Motor neuron (in vitro differentiated cells): Measurements from ENCODE around the gene DSTN. TPM values are rescaled to one million over a fixed set of nuclear protein-coding genes. Genes with fewer than 3 reads are reported as not detected.
A peak's percentile ranks its signal among the peaks of the same experiment; 100 is the strongest.

ENCODE experiments used
- ATAC-seq, 8 experiments: fragments of 200-7000 bp; cut with Tn5 transposase; replicated peaks in 6 of 8; 2 replicates each; pipeline ENCODE4 v1.8.0; 2021; ENCODE audit warnings: mild to moderate bottlenecking in 8 of 8, moderate library complexity in 8 of 8
- H3K27ac ChIP-seq, 2 donors: fragments of 250-450 bp; sonication (Bioruptor Pico); 2 replicates each; pipeline ENCODE4 v1.9.0; 2021; ENCODE audit warnings: antibody characterized with exemption in 2 of 2, mild to moderate bottlenecking in 2 of 2, moderate library complexity in 1 of 2
- H3K4me1 ChIP-seq, 2 donors: fragments of 250-450 bp; sonication (Bioruptor Pico); replicated peaks in 1 of 2; 2 replicates each; pipeline ENCODE4 v1.6.1; 2021; ENCODE audit warnings: antibody characterized with exemption in 2 of 2, mild to moderate bottlenecking in 2 of 2, moderate library complexity in 1 of 2
- H3K4me3 ChIP-seq, 5 donors: fragments of 250-450 bp; sonication (Bioruptor Pico); 2 replicates each; pipeline ENCODE4 v1.9.0; 2021; ENCODE audit warnings: antibody characterized with exemption in 5 of 5, mild to moderate bottlenecking in 5 of 5, moderate library complexity in 4 of 5
- WGBS, 10 experiments: fragments of 450-650 bp; shearing (Covaris generic); methylation state at CpG; one replicate each; pipeline ENCODE4 v1.0.0; 2022; 5-methylcytosine and 5-hydroxymethylcytosine counted together
- in situ Hi-C, 9 experiments: fragments of 400-800 bp; cut with MboI; loops; one replicate each; pipeline ENCODE4 v1.15.0; 2021; ENCODE audit warnings: low sequenced_read_pairs in 9 of 9, low pct_unique_long_range_greater_than_20kb in 2 of 9; ENCODE audit not compliant: unreplicated experiment in 9 of 9
- total RNA-seq, 8 experiments: library from RNA; unstranded; fragments of 300-600 nt; gene quantifications; 2 replicates each; pipeline versions ENCODE4 v1.2.3 to v1.2.4, GENCODE V29; 2022

DSTN gene
- total RNA-seq, 8 experiments from 2014 or later: 143 to 386 (median 172) TPM

DNA sequence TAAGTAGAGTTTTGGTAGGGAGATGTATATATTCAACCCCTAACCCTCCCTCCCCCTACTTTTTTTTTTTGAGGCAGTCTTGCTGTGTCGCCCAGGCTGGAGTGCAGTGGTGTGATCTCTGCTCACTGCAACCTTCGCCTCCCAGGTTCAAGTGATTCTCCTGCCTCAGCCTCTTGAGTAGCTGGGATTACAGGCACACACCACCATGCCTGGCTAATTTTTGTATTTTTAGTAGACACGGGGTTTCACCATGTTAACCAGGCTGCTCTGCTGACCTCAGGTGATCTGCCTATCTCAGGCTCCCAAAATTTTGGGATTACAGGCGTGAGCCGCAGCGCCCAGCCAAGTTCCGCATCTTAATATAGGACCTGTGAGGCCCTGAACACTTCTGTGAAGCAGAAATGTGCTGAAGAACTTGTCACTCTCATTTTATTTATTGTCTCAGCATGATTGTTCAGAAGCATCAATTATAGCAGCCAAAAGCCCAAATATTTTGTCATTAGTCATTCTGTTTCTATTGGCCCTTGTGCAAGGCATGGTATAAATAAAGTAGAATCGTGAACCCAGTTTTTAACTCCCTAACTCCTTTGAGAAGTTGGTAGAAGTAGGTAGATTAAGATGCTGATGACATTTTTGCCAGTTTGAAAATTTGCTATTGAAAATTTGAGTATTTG is 19.4 kb downstream of the DSTN start:
- in situ Hi-C loops: no loop called here
- WGBS, 10 experiments: 0 to 100% (median 79%) methylated on average over 1 to 7 of the region's 8 CpGs; no CpG with 5 or more reads in 3 of the 10 experiments
- ATAC-seq: no peak
- Histone ChIP-seq H3K4me1 (no peaks in the 10 kb centered on the region), H3K4me3 (no peak overlapping the region), H3K27ac (no peak overlapping the region)

DNA sequence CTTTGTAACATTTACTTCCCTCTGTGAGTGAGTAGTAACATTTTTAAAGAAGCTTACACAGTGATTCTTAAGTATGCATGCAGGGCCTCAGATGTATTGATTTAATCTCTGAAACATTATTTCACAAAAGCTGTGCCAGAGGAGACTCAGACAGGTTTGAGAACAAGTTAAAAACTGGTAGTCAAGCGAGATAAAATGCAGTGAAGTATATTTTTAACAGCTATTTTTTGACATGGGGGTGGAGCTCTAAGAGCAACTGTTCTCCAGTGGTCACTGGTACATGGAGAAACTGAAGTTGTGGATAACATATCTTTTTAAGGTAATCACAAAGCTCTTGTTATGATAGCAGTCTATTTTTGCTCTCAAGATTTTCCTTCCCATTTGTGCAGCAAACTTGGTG is 20.4 kb downstream of the DSTN start:
- in situ Hi-C loops: no loop called here
- peak in 1 of 8 experiments; percentile 17 for ATAC-seq
- H3K4me3 ChIP-seq: no peak overlapping the region
- 57 to 100% (median 78%) methylated on average over 1 of the region's 1 CpG; no CpG with 5 or more reads in 3 of the 10 experiments for WGBS, 10 experiments
- H3K4me1 ChIP-seq: no peaks in the 10 kb centered on the region
- H3K27ac ChIP-seq: no peak overlapping the region

DNA sequence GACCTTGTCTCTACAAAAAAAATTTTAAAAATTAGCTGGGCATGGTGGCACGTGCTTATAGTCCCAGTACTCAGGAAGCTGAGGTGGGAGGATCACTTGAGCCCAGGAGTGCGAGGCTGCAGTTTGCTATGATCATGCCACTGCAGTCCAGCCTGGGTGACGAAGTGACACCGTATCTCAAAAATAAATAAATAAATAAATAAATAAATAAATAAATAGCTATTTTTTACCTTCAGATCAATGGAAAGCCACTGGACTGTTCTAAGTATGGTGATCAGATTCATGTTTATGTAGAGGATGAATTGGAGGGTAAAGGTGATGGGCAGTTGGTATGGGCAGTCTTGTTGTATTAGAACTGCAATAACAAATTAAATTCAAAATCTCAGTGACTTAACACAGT is 24.0 kb downstream of the DSTN start:
- no peaks in the 10 kb centered on the region for H3K4me1 ChIP-seq
- no peak overlapping the region for H3K4me3 ChIP-seq
- ATAC-seq: no peak
- H3K27ac ChIP-seq: no peak overlapping the region
- 93 to 100% (median 98%) methylated on average over 2 to 4 of the region's 4 CpGs; no CpG with 5 or more reads in 4 of the 10 experiments for WGBS, 10 experiments
- in situ Hi-C loops: no loop called here

DNA sequence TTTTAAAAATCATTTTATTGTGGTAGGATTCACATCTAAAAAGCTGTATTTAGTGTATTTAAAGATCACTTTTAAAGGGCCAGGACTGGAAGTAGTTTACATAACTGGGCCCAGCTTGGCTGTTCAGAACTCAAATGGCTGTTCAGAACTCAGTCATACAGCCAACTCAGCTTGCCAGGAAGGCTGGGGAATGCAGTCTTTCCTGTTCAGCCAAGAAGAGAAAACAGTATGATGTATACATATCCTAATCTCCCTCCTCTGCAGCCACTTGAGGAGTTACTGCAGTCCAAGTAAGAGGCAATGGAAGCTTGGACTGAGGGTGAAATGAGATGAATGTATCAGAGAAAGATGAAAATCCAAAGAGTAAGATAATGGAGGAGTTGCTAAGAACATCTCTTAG is 24.6 kb downstream of the DSTN start:
- no peaks in the 10 kb centered on the region for H3K4me1 ChIP-seq
- peak in 1 of 8 experiments; percentile 27 for ATAC-seq
- in situ Hi-C loops: no loop called here
- H3K27ac ChIP-seq: no peak overlapping the region
- H3K4me3 ChIP-seq: no peak overlapping the region

DNA sequence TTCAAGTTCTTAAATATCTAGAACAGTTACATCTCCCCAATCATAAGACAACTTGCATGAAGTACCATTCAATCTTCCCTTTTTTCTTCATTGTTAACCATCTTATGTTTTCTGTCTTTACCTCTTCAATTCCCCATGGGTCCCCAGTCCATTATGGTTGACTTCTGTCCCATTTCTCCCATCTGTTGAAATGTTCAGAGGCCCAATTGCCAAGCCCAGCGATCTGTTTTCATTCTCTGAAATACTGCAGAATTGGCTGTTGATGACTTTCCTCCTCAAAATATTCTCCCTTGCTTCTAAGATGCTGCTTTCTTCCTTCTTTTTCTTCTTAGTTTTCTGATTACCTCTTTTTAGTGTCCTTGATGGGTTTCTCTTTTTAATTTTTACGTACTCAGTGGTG is 26.0 kb downstream of the DSTN start:
- Histone ChIP-seq H3K4me1 (no peaks in the 10 kb centered on the region), H3K27ac (no peak overlapping the region), H3K4me3 (no peak overlapping the region)
- 33 to 100% (median 91%) methylated on average over 1 to 2 of the region's 2 CpGs; no CpG with 5 or more reads in 1 of the 10 experiments for WGBS, 10 experiments
- no peak for ATAC-seq
- in situ Hi-C loops: no loop called here

DNA sequence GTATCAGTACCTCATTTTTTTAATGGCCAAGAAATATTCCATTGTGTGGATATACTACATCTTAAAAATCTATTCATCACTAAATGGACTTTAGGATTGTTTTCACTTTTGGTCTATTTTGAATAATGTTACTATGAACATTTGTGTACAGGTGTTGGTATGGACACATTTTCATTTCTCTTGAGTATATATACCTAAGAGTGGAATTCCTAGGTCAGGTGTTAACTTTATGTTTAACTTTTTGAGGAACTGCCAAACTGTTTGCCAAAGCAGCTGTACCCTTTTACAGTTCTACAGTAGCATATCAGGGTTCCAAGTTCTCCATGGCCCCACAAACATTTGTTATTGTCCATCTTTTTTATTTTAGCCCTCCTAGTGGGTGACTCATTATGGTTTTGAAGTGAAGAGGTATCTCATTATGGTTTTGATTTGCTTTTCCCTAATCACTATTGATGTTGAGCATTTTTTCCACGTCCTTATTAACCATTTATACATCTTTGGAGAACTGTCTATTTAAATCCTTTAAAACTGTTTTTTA is 28.2 kb downstream of the DSTN start:
- Histone ChIP-seq H3K27ac (no peak overlapping the region), H3K4me3 (no peak overlapping the region), H3K4me1 (peaks cover 0 to 2% of the 10 kb centered on the region in 2 donors)
- WGBS, 10 experiments: 60 to 100% (median 98%) methylated on average over 1 of the region's 1 CpG
- no peak for ATAC-seq
- in situ Hi-C loops: no loop called here

DNA sequence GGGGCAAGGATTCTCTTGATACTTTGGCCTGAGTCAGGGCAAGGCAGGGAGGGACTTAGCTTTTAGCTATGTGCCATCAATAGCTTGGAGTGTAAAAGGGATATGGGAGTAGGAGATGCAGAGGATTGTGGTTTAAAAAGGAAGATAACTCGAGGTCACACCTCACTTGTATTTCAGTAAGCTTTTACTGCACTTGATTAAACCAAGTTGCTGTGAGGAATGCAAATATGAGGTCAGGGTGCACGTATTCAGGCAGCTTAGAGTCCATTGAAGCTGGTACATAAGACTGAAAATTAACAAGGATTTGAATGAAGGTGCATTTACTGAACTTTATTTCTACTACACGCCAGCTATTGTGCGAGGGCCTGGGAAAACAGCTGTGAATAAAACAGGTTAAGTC is 32.1 kb downstream of the DSTN start:
- in situ Hi-C loops: loop anchor here in 1 of 9 experiments (10.0 kb wide), 1 partner anchor 67 kb away; the partner anchor contains the start of gene BFSP1
- no peak overlapping the region for H3K4me3 ChIP-seq
- no peak for ATAC-seq
- H3K27ac ChIP-seq: no peak overlapping the region
- peaks cover 2 to 3% of the 10 kb centered on the region in 2 donors for H3K4me1 ChIP-seq
- 31 to 74% (median 53%) methylated on average over 2 to 4 of the region's 4 CpGs for WGBS, 10 experiments

DNA sequence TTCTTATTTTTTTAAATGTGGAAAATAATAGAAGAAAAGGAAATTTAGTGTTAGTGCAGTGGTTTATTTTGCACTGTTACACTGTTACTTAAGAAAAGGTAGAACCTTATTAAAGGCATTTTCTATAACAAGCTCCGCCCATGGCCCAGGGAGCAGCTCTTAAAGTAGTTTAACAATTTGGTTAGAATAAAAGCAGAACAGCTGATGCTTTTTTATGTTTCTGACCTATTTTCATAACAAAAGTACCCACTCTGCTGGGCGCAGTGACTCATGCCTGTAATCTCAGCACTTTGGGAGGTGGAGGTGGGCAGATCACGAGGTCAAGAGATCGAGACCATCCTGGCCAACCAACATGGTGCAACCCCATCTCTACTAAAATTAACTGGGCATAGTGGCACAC is 32.6 kb downstream of the DSTN start:
- H3K4me3 ChIP-seq: no peak overlapping the region
- ATAC-seq: no peak
- H3K4me1 ChIP-seq: peaks cover 2 to 3% of the 10 kb centered on the region in 2 donors
- H3K27ac ChIP-seq: no peak overlapping the region
- in situ Hi-C loops: loop anchor here in 1 of 9 experiments (10.0 kb wide), 1 partner anchor 68 kb away; the partner anchor contains the start of gene BFSP1
- WGBS, 10 experiments: 80 to 100% (median 94%) methylated on average over 1 to 4 of the region's 4 CpGs; no CpG with 5 or more reads in 2 of the 10 experiments

DNA sequence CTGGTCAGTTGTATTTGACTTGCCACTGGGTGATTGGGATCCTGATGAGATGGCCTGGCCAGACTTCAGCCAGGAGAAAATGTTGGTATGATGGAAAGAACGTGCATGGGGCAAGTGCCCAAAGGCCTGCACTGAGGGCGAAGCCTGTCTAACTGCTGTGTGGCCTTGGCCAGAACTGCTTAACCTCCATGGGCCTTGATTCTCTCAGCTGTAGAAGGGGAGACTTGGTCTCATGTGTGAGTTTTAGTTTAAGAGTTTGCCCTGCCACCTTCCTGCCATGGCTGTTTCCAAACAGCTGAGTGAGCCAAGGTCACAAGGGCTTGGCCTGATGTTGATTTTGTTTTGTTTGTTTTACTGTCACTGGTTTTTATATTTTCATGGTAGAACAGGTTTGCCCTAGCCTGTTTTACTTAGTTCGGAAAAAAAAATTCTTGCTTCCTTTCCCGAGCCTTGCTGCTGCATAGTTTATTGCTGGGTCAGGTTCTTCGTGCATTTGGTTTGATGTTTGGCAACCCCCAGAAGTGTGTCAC is 35.3 kb downstream of the DSTN start:
- in situ Hi-C loops: loop anchor here in 1 of 9 experiments (10.0 kb wide), 1 partner anchor 70 kb away; the partner anchor contains the start of gene BFSP1
- WGBS, 10 experiments: 43 to 100% (median 83%) methylated on average over 1 to 5 of the region's 5 CpGs; no CpG with 5 or more reads in 3 of the 10 experiments
- ATAC-seq: no peak

DNA sequence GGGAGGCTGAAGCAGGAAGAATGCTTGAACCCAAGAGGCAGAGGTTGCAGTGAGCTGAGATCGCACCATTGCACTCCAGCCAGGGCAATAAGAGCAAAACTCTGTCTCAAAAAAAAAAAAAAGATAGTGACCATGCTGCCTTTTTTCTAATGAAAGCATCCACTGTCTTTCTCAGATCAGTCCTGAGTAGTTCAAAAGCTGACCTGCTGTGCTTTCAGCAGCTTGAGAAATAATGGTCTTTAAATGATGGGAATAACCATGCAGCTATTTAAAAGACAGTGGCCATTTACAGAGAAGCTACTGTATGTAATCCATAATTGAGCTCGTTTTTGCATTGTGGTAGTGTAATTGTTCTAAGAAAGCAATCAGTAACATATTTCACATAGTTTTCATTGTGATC is 36.1 kb downstream of the DSTN start:
- Histone ChIP-seq H3K27ac (no peak overlapping the region), H3K4me3 (no peak overlapping the region), H3K4me1 (peaks cover 2 to 3% of the 10 kb centered on the region in 2 donors)
- ATAC-seq: peak in 1 of 8 experiments; percentile 29
- 17 to 71% (median 44%) methylated on average over 1 to 2 of the region's 2 CpGs; no CpG with 5 or more reads in 3 of the 10 experiments for WGBS, 10 experiments
- in situ Hi-C loops: loop anchor here in 1 of 9 experiments (10.0 kb wide), 1 partner anchor 71 kb away; the partner anchor contains the start of gene BFSP1

More for the DNA sequence above, 35.3 kb downstream of the DSTN start:
- Histone ChIP-seq H3K27ac (no peak overlapping the region), H3K4me3 (no peak overlapping the region), H3K4me1 (peaks cover 2 to 3% of the 10 kb centered on the region in 2 donors)

DNA sequence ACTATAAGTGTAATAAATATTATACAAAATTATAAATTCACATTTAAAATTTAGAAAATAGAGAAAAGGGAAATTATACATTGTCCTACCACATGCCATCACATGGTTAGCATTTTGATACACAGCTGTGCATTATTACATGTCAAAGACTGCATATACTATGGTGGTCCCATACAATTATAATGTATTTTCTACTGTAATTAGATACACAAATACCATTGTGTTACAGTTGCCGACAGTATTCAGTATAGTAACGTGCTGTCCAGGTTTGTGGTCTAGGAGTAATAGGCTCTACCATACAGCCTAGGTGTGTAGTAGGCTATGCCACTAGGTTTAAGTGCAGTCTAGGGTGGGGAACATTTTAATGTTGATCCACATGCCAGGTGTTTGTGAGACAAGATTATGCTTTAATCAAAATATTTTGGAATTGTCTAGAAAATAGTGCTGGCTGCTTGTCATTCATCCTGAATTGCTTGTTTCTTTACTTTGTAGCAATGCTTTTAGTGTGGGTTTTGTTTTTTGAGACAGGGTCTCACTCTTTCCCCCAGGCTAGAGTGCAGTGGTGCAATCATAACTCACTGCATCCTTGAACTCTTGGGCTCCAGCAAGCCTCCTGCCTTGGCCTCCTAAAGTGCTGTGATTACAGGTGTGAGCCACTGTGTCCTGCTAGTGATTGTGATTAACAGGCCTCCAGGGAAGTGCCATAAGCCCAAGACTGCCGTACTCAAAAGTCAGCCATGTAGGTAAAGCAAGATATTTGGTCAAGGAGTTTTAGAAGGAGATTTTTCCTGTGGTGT is 39.0 kb downstream of the DSTN start:
- H3K4me1 ChIP-seq: peaks cover 0 to 3% of the 10 kb centered on the region in 2 donors
- H3K27ac ChIP-seq: no peak overlapping the region
- ATAC-seq: no peak
- 0 to 100% (median 100%) methylated on average over 1 to 3 of the region's 3 CpGs for WGBS, 10 experiments
- no peak overlapping the region for H3K4me3 ChIP-seq
- in situ Hi-C loops: loop anchor here in 1 of 9 experiments (10.0 kb wide), 1 partner anchor 74 kb away; the partner anchor contains the start of gene BFSP1

DNA sequence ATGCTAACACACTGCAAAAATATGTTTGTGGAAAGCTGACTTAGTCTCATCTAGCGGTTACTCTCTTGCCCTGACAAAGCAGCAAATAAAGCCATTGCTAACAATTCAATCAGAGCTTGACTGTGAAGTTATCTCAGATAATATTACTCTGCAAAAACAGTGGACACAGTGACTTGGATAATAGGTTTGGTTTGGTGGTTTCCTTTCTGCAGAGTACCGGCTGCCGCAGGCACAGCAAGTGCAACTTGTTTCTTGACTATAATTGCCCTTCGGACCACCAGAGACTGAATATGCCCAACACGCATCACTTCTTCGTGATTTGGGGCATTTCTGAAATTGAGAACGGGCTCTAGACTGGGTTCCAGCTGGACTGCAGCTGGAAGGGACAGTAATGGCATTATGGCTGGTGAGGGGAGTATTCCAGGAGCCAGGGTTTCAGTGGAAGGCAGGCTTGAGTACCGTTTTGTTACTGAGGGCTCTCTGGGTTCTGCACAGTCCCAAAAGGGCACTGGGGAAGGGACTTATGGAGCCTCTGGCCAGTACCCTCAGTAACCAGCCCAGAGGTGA is 40.0 kb downstream of the DSTN start:
- in situ Hi-C loops: loop anchor here in 1 of 9 experiments (10.0 kb wide), 1 partner anchor 75 kb away; the partner anchor contains the start of gene BFSP1
- no peak overlapping the region for H3K4me3 ChIP-seq
- WGBS, 10 experiments: 20 to 100% (median 80%) methylated on average over 1 to 7 of the region's 8 CpGs; no CpG with 5 or more reads in 3 of the 10 experiments
- H3K27ac ChIP-seq: no peak overlapping the region
- H3K4me1 ChIP-seq: peaks cover 0 to 3% of the 10 kb centered on the region in 2 donors
- no peak for ATAC-seq
